Activated naive CD4-positive, alpha-beta T cell treated with Interleukin-2 at 50 U/mL for 16 hours (primary cell): ENCODE data around the gene POLD4.

Experiments used
- DNase-seq: peaks from one replicate; pipeline ENCODE4 v3.0.0-alpha.2; 2020

Gene POLD4

DNA sequence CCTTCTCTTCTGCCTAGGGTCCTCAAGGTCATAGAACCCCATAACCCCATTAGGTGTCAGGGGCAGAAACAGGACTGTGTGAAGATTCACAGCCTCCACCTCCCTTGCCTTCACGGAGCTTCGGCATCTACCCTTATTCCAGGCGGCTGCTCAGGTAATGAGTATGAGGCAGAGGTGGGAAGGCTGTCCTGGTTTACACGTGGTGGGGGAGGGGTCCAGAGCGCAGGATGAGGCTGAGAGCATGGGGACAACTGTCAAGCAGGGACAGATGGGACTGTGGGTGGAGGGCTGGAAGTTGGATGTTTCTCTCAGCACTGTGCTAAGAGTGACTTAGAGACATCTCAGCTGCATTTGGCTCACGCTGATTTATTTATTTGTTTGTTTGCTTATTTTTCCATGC lies 34.2 kb upstream of the POLD4 start:
- no peak for DNase-seq

DNA sequence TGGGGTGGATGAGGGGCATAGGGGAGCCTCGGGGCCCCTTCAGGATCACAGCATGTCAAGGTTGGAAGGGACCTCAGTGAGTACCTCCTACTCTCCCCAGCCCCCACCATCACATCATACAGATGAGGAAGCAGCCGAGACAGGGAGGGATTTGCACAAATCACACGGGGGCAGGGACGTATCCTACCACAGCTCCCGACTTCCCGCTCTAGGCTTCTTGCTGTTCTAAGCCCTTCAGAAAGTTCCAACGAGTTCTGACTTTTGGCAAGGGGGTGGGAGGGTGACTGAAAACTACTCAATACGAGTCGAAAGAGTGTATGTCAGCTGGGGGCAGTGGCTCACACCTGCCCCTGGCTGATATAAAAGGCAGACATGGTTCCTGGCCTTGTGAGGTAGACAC lies 33.7 kb upstream of the POLD4 start:
- DNase-seq, result no peak

DNA sequence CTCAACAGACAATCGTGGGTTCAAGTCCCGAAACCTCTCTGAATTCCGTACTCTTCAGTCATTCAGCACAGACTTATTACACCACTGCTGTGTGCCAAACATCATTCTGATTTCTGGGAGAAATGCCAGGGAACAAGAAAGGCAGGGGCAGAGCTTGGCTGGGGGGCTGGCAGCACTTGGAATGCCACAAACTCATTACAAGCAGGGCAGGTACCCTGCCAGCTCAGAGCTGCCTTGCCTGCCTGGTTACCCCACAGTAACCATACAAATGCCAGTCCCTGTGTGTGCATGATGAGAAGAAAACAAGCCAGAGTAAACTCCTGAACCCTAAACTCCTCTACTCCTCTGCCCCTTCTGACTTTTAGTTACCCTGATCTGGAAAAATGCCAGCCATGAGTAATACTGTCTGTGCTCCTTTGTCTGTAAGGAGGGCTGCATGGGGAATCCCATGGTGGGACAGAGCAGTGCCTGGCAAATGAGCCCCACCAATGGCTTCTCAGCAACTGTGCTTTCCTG lies 31.6 kb upstream of the POLD4 start:
- no peak for DNase-seq

DNA sequence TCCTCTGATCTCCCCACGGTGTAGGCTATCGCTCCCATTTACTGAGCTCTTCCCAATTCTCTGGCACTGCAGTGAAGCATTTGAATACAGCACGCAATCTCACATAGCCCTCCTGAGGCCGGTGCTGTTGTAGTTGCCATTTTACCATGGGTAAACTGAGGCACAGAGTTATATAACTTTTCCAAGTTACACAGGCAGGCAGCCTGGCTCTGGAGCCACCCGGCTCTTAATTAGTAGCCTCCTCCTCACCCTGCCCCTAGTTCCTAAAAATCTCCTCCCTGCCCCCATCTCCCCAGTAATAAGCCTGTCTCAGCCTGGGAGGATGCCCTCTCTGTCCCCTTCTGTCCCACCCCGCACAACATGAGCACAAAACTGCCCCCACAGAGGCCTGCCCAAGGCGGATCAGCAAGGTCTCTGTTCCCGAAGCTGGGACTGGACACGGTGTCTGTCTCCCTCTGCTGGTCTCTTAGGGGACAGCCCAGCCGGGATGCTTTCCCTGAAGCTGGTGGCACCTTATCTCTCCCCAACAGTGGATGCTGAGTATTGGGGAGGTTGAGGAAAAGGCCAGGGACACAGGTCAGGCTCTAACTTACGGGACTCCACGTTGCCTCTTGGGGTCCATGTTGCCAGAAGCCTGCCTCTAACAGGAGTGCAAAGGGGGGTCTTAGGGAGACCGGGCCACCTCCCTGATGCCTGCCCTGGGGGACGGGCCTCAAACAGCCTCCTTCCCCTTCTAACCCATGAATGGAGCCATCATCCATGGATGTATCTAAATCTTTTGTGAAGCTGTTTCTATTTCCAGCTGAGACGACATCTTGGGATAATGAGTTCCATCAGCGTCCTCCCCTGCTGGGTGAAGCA lies 29.2 kb upstream of the POLD4 start:
- DNase-seq, result peak; percentile 86

DNA sequence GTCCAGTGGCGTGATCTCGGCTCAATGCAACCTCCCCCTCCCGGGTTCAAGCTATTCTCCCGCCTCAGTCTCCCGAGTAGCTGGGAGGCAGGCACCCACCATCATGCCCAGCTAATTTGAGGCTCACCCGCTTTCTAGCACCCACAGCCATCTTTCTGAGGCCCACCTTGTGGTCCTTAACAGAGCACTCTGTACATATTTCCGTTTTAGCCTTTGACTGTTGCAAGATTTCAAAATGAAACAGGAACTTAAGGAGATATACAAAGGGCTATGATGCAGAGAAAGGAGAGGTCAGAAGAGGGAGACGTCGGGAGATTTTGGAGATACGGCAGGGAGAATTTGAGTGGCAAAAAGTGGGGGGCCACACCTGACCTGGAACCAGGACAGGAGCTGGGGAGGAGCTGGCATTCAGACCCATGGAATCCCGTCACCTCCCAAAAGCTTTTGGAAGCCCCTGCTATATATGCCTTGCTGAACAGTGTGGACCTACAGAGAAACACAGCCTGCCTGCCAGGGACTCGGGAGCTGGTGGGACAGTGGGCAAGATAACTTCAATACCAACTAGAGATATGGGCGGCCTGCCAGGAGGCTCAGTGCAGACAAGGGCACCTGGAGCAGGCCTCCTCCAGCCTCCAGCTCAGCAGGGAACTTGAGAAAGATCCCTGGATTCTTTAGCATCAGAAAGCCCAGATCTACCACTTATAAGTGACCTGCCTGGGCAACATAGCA lies 28.1 kb upstream of the POLD4 start:
- no peak for DNase-seq

DNA sequence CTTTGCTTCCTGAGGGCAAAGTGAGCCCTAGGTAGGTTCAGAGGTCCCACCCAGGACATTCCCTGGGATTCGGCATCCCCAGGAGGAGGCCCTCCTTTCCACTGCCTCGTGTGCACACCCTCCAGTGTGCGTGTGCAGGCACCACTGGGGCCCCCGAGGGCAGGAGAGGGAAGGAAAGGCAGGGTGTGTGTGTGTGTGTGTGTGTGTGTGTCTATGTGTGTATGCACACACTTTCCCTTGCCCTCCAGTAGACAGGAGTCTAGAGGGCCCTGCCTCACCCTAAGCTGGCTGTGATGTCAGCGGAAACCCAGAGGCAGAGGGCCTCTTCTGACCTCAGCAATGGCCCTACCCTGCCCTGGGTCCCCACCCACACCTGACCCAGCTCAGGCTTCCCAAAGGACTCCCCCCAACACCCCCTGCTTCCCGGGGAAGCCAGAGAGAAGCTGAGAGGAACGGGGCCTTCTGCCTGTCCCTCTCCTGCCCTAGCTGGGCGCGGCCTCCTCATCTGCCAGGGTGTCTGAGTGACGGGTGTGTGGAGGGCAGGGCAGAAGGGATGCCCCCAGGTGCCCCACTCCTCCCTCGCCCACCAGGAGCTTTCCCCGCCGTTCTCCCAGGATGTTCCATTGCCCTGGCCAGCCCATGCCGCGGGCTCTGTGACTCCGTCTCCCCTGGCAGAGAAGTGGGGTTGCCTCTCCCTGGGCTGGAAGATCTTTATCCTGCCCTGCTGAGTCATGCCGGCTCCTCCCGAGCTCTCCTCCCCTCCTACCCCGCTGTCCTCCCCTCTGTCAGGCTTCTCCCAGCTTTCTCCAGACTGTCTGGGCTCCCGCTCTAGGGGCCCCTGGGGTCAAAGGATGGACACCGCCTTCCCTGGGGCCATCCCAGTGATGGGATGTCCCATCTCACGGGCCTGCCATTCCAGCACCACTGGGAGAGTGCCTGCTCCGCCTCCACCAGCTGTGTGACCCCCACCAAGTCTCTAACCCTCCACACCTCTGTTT lies 26.0 kb upstream of the POLD4 start:
- no peak for DNase-seq

DNA sequence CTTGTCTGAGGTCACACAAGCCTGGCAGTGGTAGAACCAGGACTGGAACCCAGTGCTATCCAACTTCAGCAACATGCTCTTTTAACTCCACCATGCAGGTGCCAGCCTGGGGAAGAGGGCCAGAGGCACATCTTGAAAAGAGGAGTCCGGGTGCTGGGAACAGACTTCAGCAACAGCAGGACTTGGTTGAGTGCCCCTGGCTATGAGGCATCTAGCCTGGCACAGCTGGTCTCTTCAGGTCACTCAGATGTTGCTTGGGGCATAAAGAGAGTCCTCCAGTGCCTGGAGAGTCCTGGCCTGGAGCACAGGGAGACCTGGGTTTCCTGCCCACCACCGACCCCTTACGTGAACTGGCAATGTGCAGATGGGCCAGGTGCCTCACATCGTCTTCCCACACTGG lies 25.2 kb upstream of the POLD4 start:
- no peak for DNase-seq

DNA sequence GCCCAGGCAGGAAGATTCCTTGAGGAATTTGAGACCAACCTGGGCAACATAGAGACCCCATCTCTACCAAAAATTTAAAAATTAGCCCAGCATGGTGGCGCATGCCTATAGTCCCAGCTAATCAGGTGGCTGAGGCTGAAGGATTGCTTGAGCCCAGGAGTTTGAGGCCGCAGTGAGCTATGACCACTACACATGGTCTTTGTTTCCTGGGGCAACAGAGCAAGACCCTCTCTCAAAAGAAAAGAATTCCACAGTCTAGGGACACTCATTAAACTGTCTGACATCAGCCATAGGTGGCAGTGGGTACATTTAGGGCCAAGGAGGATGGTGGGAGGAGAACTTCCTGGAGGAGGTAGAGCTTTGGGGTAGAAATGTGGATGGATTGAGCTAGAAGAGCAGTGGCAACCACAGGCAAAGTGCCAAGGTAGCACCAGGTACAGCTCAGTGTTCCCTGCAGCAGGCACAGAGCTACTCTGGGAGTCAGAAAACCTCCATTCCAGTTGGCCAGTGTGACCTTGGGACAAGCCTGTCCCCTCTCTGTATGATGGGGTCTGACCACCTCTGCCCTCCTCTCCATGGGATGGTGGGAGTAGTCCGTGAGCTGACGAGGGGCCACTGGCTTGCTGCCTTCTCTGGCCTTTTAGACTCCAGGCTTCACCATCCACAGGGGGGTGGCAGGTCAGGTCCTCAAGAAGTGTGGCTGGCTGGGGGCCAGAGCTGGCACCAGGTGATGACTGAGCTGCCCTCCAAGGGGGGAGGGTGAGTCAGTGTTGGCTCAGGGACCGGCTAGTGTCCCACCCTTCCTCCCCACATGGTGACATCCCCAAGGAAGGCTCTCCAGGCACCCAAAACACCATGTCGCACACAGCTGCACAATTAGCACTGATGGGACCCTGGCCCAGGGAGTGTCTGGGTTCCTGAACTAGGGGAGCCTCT lies 23.8 kb upstream of the POLD4 start:
- no peak for DNase-seq

DNA sequence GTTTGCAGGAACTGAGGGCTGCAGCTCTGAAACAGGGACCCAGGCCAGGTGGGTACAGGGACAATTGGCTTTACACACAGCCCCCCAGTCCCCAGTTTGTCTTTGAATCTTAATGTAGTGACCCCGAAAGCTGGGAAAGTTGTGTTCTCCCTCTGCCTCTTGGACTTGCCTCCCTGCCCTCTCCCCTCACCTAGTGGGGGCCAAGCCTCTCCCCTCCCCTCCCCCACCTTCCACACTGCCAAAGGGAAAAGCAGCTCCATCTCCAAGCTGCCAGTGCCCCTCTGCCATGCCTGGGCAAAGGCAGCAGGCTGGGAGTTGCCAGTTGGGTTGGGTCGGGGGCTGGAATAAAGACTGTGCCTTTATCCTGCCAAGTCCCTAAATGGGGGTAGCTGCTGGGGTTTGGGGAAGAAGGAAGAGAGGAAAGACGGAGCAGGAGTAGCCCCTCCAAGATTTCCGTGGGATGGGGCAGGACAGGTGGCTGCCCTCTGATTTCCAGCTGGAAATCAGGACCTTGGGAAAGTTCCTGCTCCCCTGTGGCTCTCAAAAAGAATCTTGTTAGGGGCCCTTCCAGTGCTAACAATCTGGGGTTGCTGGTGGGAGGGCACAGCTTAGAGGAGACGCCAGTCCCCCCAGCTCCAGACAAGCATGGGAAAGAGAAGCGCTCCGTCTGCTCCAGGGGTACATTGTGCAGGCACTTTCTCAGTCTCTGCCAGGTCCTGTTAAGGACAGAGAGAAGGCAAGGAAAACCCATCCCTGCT lies 22.9 kb upstream of the POLD4 start:
- no peak for DNase-seq

DNA sequence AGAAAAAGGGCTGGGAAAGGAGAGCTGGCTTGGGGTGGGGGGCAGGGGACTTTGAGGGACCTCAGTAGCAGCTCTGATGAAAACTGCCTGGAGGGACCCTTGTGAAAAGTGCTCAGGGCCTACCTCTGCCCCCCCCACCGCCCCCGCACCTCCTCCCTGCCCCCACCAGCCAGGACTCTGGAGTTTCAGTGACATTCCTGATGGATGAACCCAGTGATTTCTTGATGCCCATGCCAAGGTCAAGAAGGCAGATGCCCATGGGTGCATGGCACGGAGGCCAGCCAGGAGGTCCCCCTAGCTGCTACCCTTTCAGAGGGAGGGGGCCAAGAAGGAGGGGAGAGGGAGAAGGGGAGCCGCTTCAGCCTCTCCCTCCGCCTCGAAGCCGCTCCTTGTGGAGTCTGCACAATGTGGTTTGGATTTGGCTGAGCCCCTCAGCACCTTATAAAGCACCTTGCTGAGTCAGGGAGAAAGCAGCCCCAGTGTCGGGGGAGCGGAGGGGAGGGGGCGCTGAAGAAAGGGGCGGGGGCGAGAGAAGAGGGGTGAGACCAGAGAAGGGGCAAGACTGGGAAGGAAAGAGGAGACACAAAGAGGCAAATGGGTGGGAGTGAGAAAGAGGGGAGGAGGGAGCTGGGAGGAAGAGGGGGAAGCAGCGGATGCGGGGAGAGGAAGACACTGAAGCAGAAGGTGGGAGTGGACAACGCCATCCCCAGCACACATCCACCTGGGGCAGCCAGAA lies 22.1 kb upstream of the POLD4 start:
- no peak for DNase-seq

DNA sequence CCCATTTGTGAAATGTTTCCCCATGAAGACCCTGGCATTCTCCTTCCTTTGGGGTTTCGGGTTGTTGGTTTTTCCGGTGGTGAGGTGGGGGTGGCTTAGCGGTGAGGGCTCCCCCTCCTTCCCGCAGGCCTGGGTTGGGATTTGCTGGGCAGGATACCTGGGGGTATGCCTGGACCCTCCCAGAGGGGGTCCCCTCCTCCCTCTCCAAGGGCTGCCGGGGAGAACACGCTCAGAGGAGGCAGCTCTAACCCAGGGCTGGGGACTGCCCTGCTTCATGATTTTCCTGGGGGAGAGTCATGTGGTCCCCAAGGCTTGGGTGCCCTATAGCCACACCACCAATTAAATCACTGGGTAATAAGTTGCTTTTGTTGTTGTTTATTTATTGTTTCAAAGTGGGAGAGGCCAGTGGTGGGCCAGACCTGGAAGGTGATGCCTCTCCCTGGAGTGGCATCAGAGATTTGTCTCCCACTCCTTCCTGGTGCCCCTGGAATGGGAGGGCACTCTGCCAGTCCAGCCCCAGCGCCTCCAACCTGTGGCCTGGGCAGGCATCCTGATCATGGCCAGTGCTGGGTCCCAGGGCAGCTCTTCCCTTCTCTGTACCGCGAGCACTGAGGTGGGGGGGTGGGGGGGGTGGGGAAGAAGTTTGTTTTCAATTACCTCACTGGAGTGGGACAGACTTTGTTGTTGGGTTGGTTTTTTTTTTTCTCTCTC lies 21.4 kb upstream of the POLD4 start:
- no peak for DNase-seq

DNA sequence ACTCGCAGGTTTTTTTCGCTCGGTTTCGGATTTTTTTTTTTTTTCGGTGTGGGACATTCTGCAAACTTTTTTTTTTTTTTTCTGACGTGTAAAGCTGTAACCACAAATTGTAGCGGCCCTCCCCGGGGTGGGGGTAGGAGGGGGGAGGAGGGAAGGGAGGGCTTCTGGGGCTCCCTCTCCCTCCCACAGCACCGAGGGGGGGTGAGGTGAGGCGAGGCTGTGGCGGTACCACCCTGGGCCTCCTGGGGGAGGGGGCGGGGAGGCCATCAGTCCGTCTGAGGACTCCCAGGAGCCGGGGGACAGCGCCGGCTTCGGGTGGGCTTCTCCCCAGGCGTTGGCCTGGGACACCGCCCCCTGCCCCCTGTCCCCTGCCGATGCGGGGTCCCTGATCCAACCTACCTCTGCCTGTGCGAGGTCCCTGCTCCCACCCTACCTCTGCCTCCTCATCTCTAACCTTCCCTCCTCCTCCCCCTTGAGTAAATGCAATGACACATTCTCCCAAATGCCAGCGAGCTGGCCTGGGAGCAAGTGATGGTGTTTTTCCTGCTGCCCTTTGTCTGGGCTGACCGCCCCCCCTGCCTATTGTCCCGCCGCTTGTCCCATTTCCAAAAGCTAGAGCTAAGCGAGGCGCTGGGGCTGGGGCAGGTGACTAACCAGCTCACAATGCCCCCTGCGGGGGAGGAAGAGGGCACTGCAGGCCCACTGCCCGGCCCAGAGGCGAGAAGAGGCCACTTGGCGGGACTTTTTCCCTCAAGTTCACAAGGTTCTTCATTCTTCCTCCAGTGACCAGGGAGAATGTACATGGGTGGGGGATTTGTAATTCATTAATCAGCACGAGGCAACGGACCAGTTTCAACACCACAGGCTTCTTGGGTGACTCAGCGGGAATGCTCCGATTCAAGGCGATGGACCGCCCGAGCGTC lies 20.6 kb upstream of the POLD4 start:
- peak; percentile 75 for DNase-seq

DNA sequence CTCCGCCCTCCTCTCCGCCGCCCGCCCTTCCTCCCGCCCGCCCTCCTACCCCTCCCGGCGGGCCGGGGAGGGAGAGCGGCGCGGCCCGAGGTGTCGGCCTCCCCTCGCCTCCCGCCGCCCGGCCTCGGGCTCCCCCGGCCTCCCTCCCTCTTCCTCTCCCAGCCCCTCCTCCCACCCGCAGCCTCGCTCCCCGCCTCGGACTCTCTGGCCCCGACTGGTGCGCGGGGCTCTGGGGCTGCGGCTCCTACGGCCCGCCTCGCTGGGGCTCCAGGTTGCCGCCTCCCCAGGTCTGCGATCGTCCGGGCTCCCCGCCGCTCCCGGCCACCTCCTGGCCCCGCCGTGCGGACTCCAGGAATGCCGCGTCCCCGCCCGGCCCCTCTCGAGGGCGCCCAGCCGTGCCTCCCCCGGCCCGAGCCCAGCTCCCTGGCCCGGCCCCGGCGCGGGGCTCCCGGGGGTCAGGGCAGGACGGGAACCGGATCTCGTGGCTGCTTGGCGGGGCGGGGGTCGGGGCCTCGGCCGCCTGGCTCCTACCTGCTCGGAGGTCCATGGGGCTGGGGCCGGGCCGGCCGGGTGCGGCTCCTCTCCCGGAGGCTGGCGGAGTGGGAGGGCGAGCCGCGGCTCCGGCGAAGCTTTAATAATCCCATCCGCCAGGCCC lies 19.8 kb upstream of the POLD4 start, which contains the start of gene CLCF1:
Gene CLCF1, minus strand, starts transcription at position 606 of the 655 bp plus-strand sequence. Its CDS starts 59 bp downstream, at position 547.
- DNase-seq, result peak; percentile 26

DNA sequence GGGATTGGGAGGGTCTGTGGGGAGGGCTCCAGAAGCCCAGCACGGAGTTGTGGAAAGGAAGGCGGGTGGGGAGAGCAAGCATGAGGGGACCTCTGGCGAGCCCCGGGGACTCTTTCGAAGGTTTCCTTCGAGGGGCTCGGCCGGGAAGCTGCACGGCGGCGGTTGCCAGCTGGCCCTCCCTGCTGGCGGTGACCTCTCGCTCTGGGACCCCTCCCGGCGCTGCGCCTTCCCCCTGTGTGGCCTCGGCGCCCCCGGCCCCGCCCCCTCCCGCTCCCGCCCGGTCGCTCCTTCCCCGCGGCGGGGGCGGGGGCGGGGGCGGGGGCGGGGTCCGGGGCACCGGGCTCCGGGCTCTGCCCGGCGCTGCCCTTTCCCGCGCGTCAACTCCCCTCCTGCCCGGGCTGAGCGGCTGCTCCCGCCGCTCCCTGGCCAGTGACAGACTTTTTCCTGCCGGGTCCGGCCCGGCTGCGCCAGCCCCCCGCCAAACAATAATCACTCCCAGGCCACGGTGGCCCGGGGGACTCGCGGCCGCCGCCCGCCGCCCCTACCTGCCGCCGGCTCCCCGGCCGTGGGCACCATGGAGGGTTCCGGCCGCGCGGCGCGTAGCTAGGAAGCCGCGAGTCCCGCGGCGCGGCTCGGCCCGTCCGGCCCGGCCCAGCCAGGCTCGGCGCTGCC lies 19.1 kb upstream of the POLD4 start:
- no peak for DNase-seq

DNA sequence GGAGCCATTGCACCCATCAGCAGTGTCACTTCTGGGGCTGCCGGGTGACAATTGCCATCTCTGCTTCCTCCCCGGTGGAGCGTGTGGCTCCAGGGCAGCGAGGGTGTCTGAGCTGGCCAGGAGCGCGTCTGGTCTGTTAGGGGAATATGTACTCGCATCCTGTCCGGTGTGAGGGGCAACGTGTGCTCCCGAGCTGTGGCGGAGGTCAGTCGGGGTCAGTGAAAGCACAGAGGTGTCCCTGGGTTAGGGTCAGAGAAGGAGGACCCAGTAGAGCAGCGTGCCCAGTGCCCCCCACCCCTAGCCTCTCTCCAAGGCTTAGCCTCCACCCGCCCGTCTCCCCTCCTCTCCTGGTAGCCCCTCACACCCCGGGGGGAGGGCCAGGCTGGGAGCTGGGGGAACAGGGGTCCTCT lies 18.6 kb upstream of the POLD4 start:
- no peak for DNase-seq

DNA sequence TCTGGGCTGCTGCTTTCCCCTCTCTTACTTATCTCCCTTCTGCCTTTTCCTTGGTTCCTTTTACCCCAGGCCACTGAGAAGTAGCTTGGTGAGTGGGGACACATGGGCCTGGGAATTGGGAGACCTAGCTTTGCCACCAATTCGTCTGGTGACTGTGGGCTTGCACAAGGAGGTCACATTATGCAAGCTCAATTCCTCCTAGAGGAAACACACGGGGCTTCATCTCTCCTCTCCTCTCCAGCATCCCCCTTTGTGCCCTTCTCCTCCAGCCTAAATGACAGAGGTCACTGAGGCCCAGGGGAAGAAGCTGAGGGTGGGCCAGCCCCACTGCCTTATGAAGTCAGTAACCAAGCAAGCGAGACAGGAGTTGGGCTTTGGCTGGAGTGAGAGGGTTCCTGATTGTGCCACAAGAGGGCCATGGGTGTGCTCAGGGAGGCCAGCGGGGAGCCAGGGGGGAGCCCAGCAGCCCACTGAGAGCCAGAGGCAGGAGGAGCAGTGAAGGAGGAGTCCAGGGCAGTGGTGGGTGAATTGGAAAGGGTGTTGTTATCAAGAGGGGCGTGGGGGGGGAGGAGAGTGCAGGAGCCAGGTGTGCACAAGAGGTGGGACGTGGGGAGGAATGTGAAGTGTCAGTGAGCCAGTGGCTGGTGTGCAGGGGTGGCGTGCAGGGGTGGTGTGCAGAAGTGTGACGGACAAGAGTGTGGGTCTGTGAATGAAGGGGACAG lies 18.0 kb upstream of the POLD4 start:
- peak; percentile 34 for DNase-seq
